HG02759 (cell line): ENCODE measurements around the gene IZUMO1.
"Not testable (repeated sequence)": the region's sequence is repeated elsewhere in the genome, so short reads cannot be mapped to it uniquely, and the experiment has no call there.

ENCODE experiments used
- ATAC-seq: cut with Tn5 transposase; IDR thresholded peaks from one replicate; pipeline ENCODE4 v1.9.1; 2021; ENCODE audit warnings: mild to moderate bottlenecking, moderate library complexity; ENCODE audit not compliant: unreplicated experiment

Gene IZUMO1

GRCh38 chr19:48738557-48739403 lies 7.9 kb downstream of the IZUMO1 start:
- peak; percentile 86 for ATAC-seq

- no peak for ATAC-seq
These were observed 9.2 kb downstream of the IZUMO1 start for GRCh38 chr19:48737360-48737998.

- no peak for ATAC-seq
These were observed 11.6 kb downstream of the IZUMO1 start for GRCh38 chr19:48735031-48735615.

GRCh38 chr19:48734625-48735024 lies 12.1 kb downstream of the IZUMO1 start:
- ATAC-seq = no peak

GRCh38 chr19:48731452-48731851 lies 15.3 kb downstream of the IZUMO1 start:
- ATAC-seq = no peak

- no peak for ATAC-seq
These were observed 17.6 kb downstream of the IZUMO1 start for GRCh38 chr19:48728911-48729664.

- ATAC-seq = no peak
These were observed 20.2 kb downstream of the IZUMO1 start for GRCh38 chr19:48726556-48726955.

- ATAC-seq = no peak
These were observed 21.6 kb downstream of the IZUMO1 start for GRCh38 chr19:48724796-48725753.

GRCh38 chr19:48722196-48722708 lies 24.5 kb downstream of the IZUMO1 start:
- no peak for ATAC-seq

GRCh38 chr19:48720613-48721296 lies 26.0 kb downstream of the IZUMO1 start:
- peak; percentile 83 for ATAC-seq

- no peak for ATAC-seq
These were observed 26.5 kb downstream of the IZUMO1 start for GRCh38 chr19:48720251-48720612.

GRCh38 chr19:48719263-48720171 lies 27.2 kb downstream of the IZUMO1 start, which contains the start of gene MAMSTR:
Gene MAMSTR (minus strand): TSS chr19:48719725. CDS start chr19:48719031, 694 bp downstream.
- no peak for ATAC-seq

- ATAC-seq = no peak
These were observed 27.9 kb downstream of the IZUMO1 start for GRCh38 chr19:48718711-48719231.

GRCh38 chr19:48718106-48718505 lies 28.6 kb downstream of the IZUMO1 start:
- ATAC-seq = not testable (repeated sequence)

- ATAC-seq = no peak
These were observed 30.0 kb downstream of the IZUMO1 start for GRCh38 chr19:48716562-48717291.

- no peak for ATAC-seq
These were observed 31.0 kb downstream of the IZUMO1 start for GRCh38 chr19:48715681-48716171.
